AG04450 (cell line): Measurements from ENCODE around the gene KCNN3. TPM values are rescaled to one million over a fixed set of nuclear protein-coding genes. Genes with fewer than 3 reads are reported as not detected.

ENCODE experiments used
- CTCF ChIA-PET: fragments of 300-600, 350-600 bp; formaldehyde crosslinking; extraction: SDS; loops from one replicate; lab custom pipeline; 2022; ENCODE audit warnings: antibody characterized with exemption, inconsistent platforms; lab: Charles Lee
- POLR2A ChIA-PET: fragments of 350-600 bp; formaldehyde crosslinking; extraction: SDS; loops from one replicate; lab custom pipeline; 2021; ENCODE audit warnings: antibody characterized with exemption, inconsistent platforms; lab: Yijun Ruan, JAX
- DNase-seq: peaks from one replicate; pipeline ENCODE4 v3.0.0-alpha.2; 2011; ENCODE audit warnings: low read depth, low spot score
- H3K27ac ChIP-seq: one replicate; pipeline ENCODE4 v1.5.1; 2012; ENCODE audit warnings: low read depth, low read length, control low read depth
- H3K27me3 ChIP-seq: one replicate; pipeline ENCODE4 v1.6.0; 2012; ENCODE audit warnings: low read length; ENCODE audit not compliant: control insufficient read depth, insufficient read depth
- H3K4me3 ChIP-seq: 2 replicates; pipeline ENCODE4 v1.5.1; 2011; ENCODE audit warnings: mild to moderate bottlenecking, low read depth, low read length, control low read depth
- H3K9me3 ChIP-seq: 2 replicates; pipeline ENCODE4 v1.5.1; 2012; ENCODE audit warnings: low read length; ENCODE audit not compliant: control insufficient read depth, insufficient read depth
- CTCF ChIP-seq: IDR thresholded peaks from 2 replicates; pipeline ENCODE4 v1.5.1; 2011; ENCODE audit warnings: low read depth, low read length, control low read depth, inconsistent platforms
- polyA minus RNA-seq: library from RNA; depleted of rRNA, polyadenylated mRNA; stranded (reverse); fragments of >200 nt; gene quantifications from 2 replicates; pipeline ENCODE4 v1.2.3, GENCODE V29; 2011; rRNA and poly(A)+ RNA removed
- polyA plus RNA-seq: library from polyadenylated mRNA; depleted of rRNA; stranded (reverse); fragments of >200 nt; gene quantifications from 2 replicates; pipeline ENCODE4 v1.2.3, GENCODE V29; 2011; rRNA removed

KCNN3 gene
- 0.02 and 0.09 TPM in 2 replicates for polyA plus RNA-seq
- polyA minus RNA-seq = 0.04 and 0.37 TPM in 2 replicates

GRCh38 chr1:154870115-154870571, at the start of gene KCNN3:
TSS of gene KCNN3 (minus strand) at chr1:154870281. CDS start at chr1:154869964, 317 bp downstream.
- POLR2A ChIA-PET = no interaction called here
- CTCF ChIA-PET = interaction anchor here (2.2 kb wide), 1 partner anchor 8 kb away, joined by 14 read pairs; no protein-coding TSS in a partner anchor
- peaks cover 4% of the 10 kb centered on the region; the same call in 1 of the 2 replicates for H3K9me3 ChIP-seq
- peak within 1 kb of the TSS; percentile 31 for H3K4me3 ChIP-seq
- H3K27ac ChIP-seq = no peak within 1 kb of the TSS
- DNase-seq = peak; percentile 46
- no peak for TF ChIP-seq CTCF
- peaks cover 44% of the 10 kb centered on the region for H3K27me3 ChIP-seq

GRCh38 chr1:154913273-154913672, 43.2 kb upstream of the KCNN3 start:
- CTCF ChIA-PET = no interaction called here
- H3K4me3 ChIP-seq = no peak overlapping the region
- POLR2A ChIA-PET = no interaction called here
- TF ChIP-seq CTCF = no peak
- H3K27me3 ChIP-seq = peaks cover 24% of the 10 kb centered on the region
- H3K27ac ChIP-seq = no peak overlapping the region
- no peak for DNase-seq
- peaks cover 8% of the 10 kb centered on the region; the same call in 1 of the 2 replicates for H3K9me3 ChIP-seq

GRCh38 chr1:154912755-154913154, 42.7 kb upstream of the KCNN3 start:
- POLR2A ChIA-PET = no interaction called here
- no peak overlapping the region for H3K4me3 ChIP-seq
- CTCF ChIA-PET = no interaction called here
- no peak overlapping the region for H3K27ac ChIP-seq
- TF ChIP-seq CTCF = no peak
- DNase-seq = no peak
- peaks cover 13% of the 10 kb centered on the region; the same call in 1 of the 2 replicates for H3K9me3 ChIP-seq
- peaks cover 26% of the 10 kb centered on the region for H3K27me3 ChIP-seq

GRCh38 chr1:154911691-154912550, 41.8 kb upstream of the KCNN3 start:
- Histone ChIP-seq H3K27ac (no peak overlapping the region), H3K9me3 (peaks cover 14% of the 10 kb centered on the region; the same call in 1 of the 2 replicates), H3K4me3 (no peak overlapping the region), H3K27me3 (peaks cover 28% of the 10 kb centered on the region)
- ChIA-PET CTCF (no interaction called here), POLR2A (no interaction called here)
- DNase-seq = no peak
- TF ChIP-seq CTCF = no peak

- no peak for DNase-seq
- CTCF ChIA-PET = no interaction called here
- POLR2A ChIA-PET = no interaction called here
- Histone ChIP-seq H3K4me3 (no peak overlapping the region), H3K9me3 (peaks cover 14% of the 10 kb centered on the region; the same call in 1 of the 2 replicates), H3K27ac (no peak overlapping the region), H3K27me3 (peaks cover 28% of the 10 kb centered on the region)
- TF ChIP-seq CTCF = no peak
Measured at GRCh38 chr1:154910851-154911250, 40.8 kb upstream of the KCNN3 start.
